H1 (cell line): ENCODE measurements around the gene SRRT. TPM values are rescaled to one million over a fixed set of nuclear protein-coding genes. Genes with fewer than 3 reads are reported as not detected.

Experiments used
- CTCF ChIA-PET: fragments of 300-600 bp; sonication (Branson Sonifier 250); formaldehyde crosslinking; loops from one replicate; lab custom pipeline; 2021; ENCODE audit not compliant: partially characterized antibody; lab: Charles Lee
- POLR2A ChIA-PET: fragments of 300-600 bp; sonication (Branson Sonifier 250); formaldehyde crosslinking; loops from one replicate; lab custom pipeline; 2021; ENCODE audit warnings: inconsistent platforms; ENCODE audit not compliant: partially characterized antibody; lab: Charles Lee
- DNase-seq, 2 experiments: peaks; one replicate each; pipeline versions ENCODE4 v3.0.0 to v3.0.0-alpha.2; 2010 to 2022; ENCODE audit warnings: low spot score in 2 of 2, low read depth in 1 of 2, mixed read lengths in 1 of 2
- FAIRE-seq: peaks from 2 replicates; lab custom pipeline; 2011; peaks lifted over from hg19 to GRCh38; lab: Jason Lieb, UNC
- H2AFZ ChIP-seq: 2 replicates; pipeline ENCODE4 v1.8.1; 2012; ENCODE audit warnings: low read length, inconsistent platforms
- H2AK5ac ChIP-seq: 2 replicates; pipeline ENCODE4 v1.6.1; 2013; ENCODE audit warnings: low read depth, low read length
- H2BK120ac ChIP-seq: replicated peaks from 2 replicates; pipeline ENCODE3; 2013; ENCODE audit warnings: low read depth, low read length, inconsistent platforms
- H2BK12ac ChIP-seq: 2 replicates; pipeline ENCODE4 v1.6.1; 2013; ENCODE audit warnings: low read depth, low read length
- H2BK15ac ChIP-seq: 2 replicates; pipeline ENCODE4 v1.6.1; 2013; ENCODE audit warnings: low read length
- H2BK20ac ChIP-seq: 2 replicates; pipeline ENCODE4 v1.6.1; 2013; ENCODE audit warnings: low read length
- H2BK5ac ChIP-seq: 2 replicates; pipeline ENCODE4 v1.6.1; 2013; ENCODE audit warnings: low read depth, low read length
- H3K14ac ChIP-seq: 2 replicates; pipeline ENCODE4 v1.6.1; 2013; ENCODE audit warnings: inconsistent platforms; ENCODE audit not compliant: insufficient read length
- H3K18ac ChIP-seq: 2 replicates; pipeline ENCODE4 v1.6.1; 2013; ENCODE audit warnings: low read length; ENCODE audit errors: extremely low read depth
- H3K23ac ChIP-seq: 2 replicates; pipeline ENCODE4 v1.6.1; 2013; ENCODE audit warnings: inconsistent platforms; ENCODE audit not compliant: insufficient read length
- H3K23me2 ChIP-seq: 2 replicates; pipeline ENCODE4 v1.6.1; 2013; ENCODE audit warnings: low read depth, low read length
- H3K27ac ChIP-seq: 2 replicates; pipeline ENCODE4 v1.6.1; 2011; ENCODE audit warnings: low read depth, low read length, inconsistent platforms
- H3K27me3 ChIP-seq, 4 experiments: replicated peaks in 1 of 4; 1 replicate in 1 of 4; 2 replicates in 3 of 4; pipeline versions ENCODE4 v1.6.1 to v1.8.1; 2011 to 2013; ENCODE audit warnings: low read length in 3 of 4, mild to moderate bottlenecking in 3 of 4, inconsistent platforms in 2 of 4, mixed read lengths in 2 of 4, moderate library complexity in 1 of 4; ENCODE audit not compliant: control insufficient read depth in 3 of 4, insufficient read depth in 3 of 4; ENCODE audit errors: extremely low read depth in 1 of 4
- H3K36me3 ChIP-seq, 4 experiments: 2 replicates each; pipeline versions ENCODE4 v1.6.1 to v1.8.1; 2011 to 2013; ENCODE audit warnings: mild to moderate bottlenecking in 4 of 4, low read length in 3 of 4, moderate library complexity in 2 of 4, control low read depth in 1 of 4, inconsistent platforms in 1 of 4; ENCODE audit not compliant: insufficient read depth in 4 of 4, control insufficient read depth in 2 of 4
- H3K4ac ChIP-seq: replicated peaks from 2 replicates; pipeline ENCODE3; 2013; ENCODE audit warnings: low read length, low read depth, mixed read lengths, inconsistent platforms; ENCODE audit not compliant: insufficient read length
- H3K4me1 ChIP-seq, 4 experiments: replicated peaks in 1 of 4; 1 replicate in 1 of 4; 2 replicates in 3 of 4; pipeline versions ENCODE4 v1.6.1 to v1.8.1; 2011 to 2013; ENCODE audit warnings: low read length in 3 of 4, inconsistent platforms in 2 of 4, mixed read lengths in 1 of 4; ENCODE audit not compliant: insufficient read depth in 4 of 4, control insufficient read depth in 3 of 4
- H3K4me2 ChIP-seq, 2 experiments: 2 replicates each; pipeline versions ENCODE4 v1.6.1 to v1.8.1; 2011 to 2013; ENCODE audit warnings: low read depth in 2 of 2, low read length in 2 of 2, control low read depth in 1 of 2, inconsistent platforms in 1 of 2, mild to moderate bottlenecking in 1 of 2; ENCODE audit not compliant: insufficient read depth in 1 of 2
- H3K4me3 ChIP-seq, 4 experiments: fragments of 200-600, 300-600 bp in 1 of 4; sonication (generic), shearing (Covaris generic), sonication (Bioruptor Twin) in 1 of 4; 2 replicates each; pipeline versions ENCODE4 v1.5.1 to v1.8.1; 2011 to 2016; ENCODE audit warnings: low read length in 4 of 4, low read depth in 3 of 4, control low read depth in 2 of 4, inconsistent platforms in 2 of 4, mild to moderate bottlenecking in 2 of 4, mixed read lengths in 1 of 4, moderate library complexity in 1 of 4; ENCODE audit not compliant: insufficient read depth in 2 of 4; ENCODE audit errors: extremely low read depth in 1 of 4
- H3K56ac ChIP-seq: replicated peaks from 2 replicates; pipeline ENCODE3; 2013; ENCODE audit warnings: low read depth, mild to moderate bottlenecking, mixed read lengths, low read length, inconsistent platforms; ENCODE audit not compliant: insufficient read length
- H3K79me1 ChIP-seq: 2 replicates; pipeline ENCODE4 v1.6.1; 2013; ENCODE audit warnings: low read depth, low read length, control low read depth
- H3K79me2 ChIP-seq, 2 experiments: 2 replicates each; pipeline versions ENCODE4 v1.6.1 to v1.8.1; 2012 to 2013; ENCODE audit warnings: low read length in 2 of 2, mild to moderate bottlenecking in 2 of 2, inconsistent platforms in 1 of 2; ENCODE audit not compliant: insufficient read depth in 2 of 2, control insufficient read depth in 1 of 2
- H3K9ac ChIP-seq, 4 experiments: replicated peaks in 1 of 4; 1 replicate in 1 of 4; 2 replicates in 3 of 4; pipeline versions ENCODE4 v1.6.1 to v1.8.1; 2011 to 2013; ENCODE audit warnings: low read depth in 3 of 4, low read length in 3 of 4, control low read depth in 2 of 4, mild to moderate bottlenecking in 2 of 4, moderate library complexity in 2 of 4, inconsistent platforms in 1 of 4; ENCODE audit errors: extremely low read depth in 1 of 4
- H3K9me3 ChIP-seq, 2 experiments: 2 replicates each; pipeline versions ENCODE4 v1.6.1 to v1.8.1; 2012 to 2013; ENCODE audit warnings: mild to moderate bottlenecking in 2 of 2, moderate library complexity in 2 of 2, control low read depth in 1 of 2, inconsistent platforms in 1 of 2, low read depth in 1 of 2, low read length in 1 of 2, mixed read lengths in 1 of 2; ENCODE audit not compliant: insufficient read depth in 2 of 2
- H4K20me1 ChIP-seq, 2 experiments: replicated peaks in 1 of 2; 2 replicates each; pipeline versions ENCODE3 to v1.8.1; 2011 to 2013; ENCODE audit warnings: inconsistent platforms in 2 of 2, low read length in 2 of 2, mild to moderate bottlenecking in 1 of 2; ENCODE audit not compliant: insufficient read depth in 2 of 2, control insufficient read depth in 1 of 2
- H4K5ac ChIP-seq: 2 replicates; pipeline ENCODE4 v1.6.1; 2013; ENCODE audit warnings: low read length, low read depth, mixed read lengths, inconsistent platforms; ENCODE audit not compliant: insufficient read length
- H4K8ac ChIP-seq: 2 replicates; pipeline ENCODE4 v1.8.0; 2013; ENCODE audit warnings: mild to moderate bottlenecking, moderate library complexity, low read length, inconsistent platforms; ENCODE audit not compliant: insufficient read depth; ENCODE audit errors: extremely low read depth
- H4K91ac ChIP-seq: replicated peaks from 2 replicates; pipeline ENCODE3; 2013; ENCODE audit warnings: low read length, mixed read lengths, inconsistent platforms; ENCODE audit not compliant: insufficient read length
- CTCF ChIP-seq, 3 experiments: IDR thresholded peaks; 1 replicate in 2 of 3; 2 replicates in 1 of 3; pipeline versions ENCODE4 v1.5.1 to v1.6.1; 2011; ENCODE audit warnings: low read length in 3 of 3, mild to moderate bottlenecking in 3 of 3, inconsistent platforms in 2 of 3, low read depth in 1 of 3, moderate library complexity in 1 of 3; ENCODE audit not compliant: insufficient read depth in 1 of 3; ENCODE audit errors: control extremely low read depth in 1 of 3
- KDM4A ChIP-seq: IDR thresholded peaks from one replicate; pipeline ENCODE4 v1.7.1; 2012; ENCODE audit warnings: low read depth, mild to moderate bottlenecking, moderate library complexity, low read length, inconsistent platforms; ENCODE audit not compliant: severe bottlenecking
- TAF7 ChIP-seq: optimal IDR thresholded peaks from 2 replicates; pipeline ENCODE3; 2011; ENCODE audit warnings: low read depth, mild to moderate bottlenecking, inconsistent platforms, low read length, moderate library complexity, borderline replicate concordance
- TEAD4 ChIP-seq: IDR thresholded peaks from 2 replicates; pipeline ENCODE4 v1.6.1; 2012; ENCODE audit warnings: low read depth, low read length, inconsistent platforms, mixed read lengths
- polyA plus RNA-seq, 7 experiments: library from polyadenylated mRNA; depleted of rRNA in 3 of 7; stranded (reverse) in 5 of 7; unstranded in 2 of 7; fragments of >200 nt in 5 of 7; fragments of 200-250 nt in 2 of 7; gene quantifications; 1 replicate in 5 of 7; 2 replicates in 1 of 7; 4 replicates in 1 of 7; pipeline versions ENCODE4 v1.2.1 to v1.2.3, GENCODE V29; 2011 to 2013; ENCODE audit warnings: missing spikeins in 2 of 7, mixed read lengths in 2 of 7
- total RNA-seq: library from RNA; stranded (reverse); fragmentation: NEBNext Ultra II Directional; extraction: Animal tissue kit (Norgen Biotek cat#: 25700); gene quantifications from 2 replicates; pipeline ENCODE4 v1.2.1, GENCODE V29; 2021

The SRRT gene
- total and polyA plus RNA-seq, 2 of the 8 experiments (the other 6 are each of a cell fraction or from before 2014, with no cell fraction given): 66.7 to 237 TPM

GRCh38 chr7:100921039-100921438, 46.1 kb downstream of the SRRT start:
- POLR2A ChIA-PET: no interaction called here
- Histone ChIP-seq H2AK5ac (no peak overlapping the region), H2BK20ac (no peak overlapping the region; the same call in 1 of the 2 replicates), H3K36me3 (no peaks in the 10 kb centered on the region), H4K91ac (no peak overlapping the region), H3K23me2 (no peaks in the 10 kb centered on the region; the same call in none of the 2 replicates), H4K8ac (no peak overlapping the region), H4K5ac (no peak overlapping the region), H3K9me3 (no peaks in the 10 kb centered on the region), H2BK15ac (no peak overlapping the region; the same call in 1 of the 2 replicates), H3K23ac (no peak overlapping the region), H3K14ac (no peak overlapping the region), H3K4me3 (no peak overlapping the region), H3K56ac (no peak overlapping the region), H2BK5ac (peak overlapping the region; percentile 32; the same call in 1 of the 2 replicates), H3K18ac (peak overlapping the region; percentile 4; the same call in 1 of the 2 replicates), H3K27me3 (no peaks in the 10 kb centered on the region), H3K79me2 (no peaks in the 10 kb centered on the region), H2AFZ (no peak overlapping the region), H2BK120ac (no peak overlapping the region), H2BK12ac (no peak overlapping the region), H3K4me2 (no peak overlapping the region), H3K9ac (no peak overlapping the region), H3K27ac (no peak overlapping the region), H3K79me1 (no peaks in the 10 kb centered on the region), H4K20me1 (no peaks in the 10 kb centered on the region), H3K4ac (no peak overlapping the region), H3K4me1 (peaks cover 0 to 2% (median under 1%) of the 10 kb centered on the region in 4 experiments; a peak in 1 of 7 replicates)
- FAIRE-seq (no peak), DNase-seq (no peak)
- TF ChIP-seq TAF7: no peak
- no peak for TF ChIP-seq TEAD4
- no peak for TF ChIP-seq KDM4A
- TF ChIP-seq CTCF (IDR thresholded peaks at IDR 0.05; ENCODE audit: control extremely low read depth in 1 of 3, insufficient read depth in 1 of 3, low read depth in 1 of 3, low read length in 3 of 3): peak in 2 of 3 experiments; percentile 22 to 26; a peak in 2 of 4 replicates
- CTCF ChIA-PET: interaction anchor here (0.7 to 1.5 kb wide), 5 partner anchors 11 to 37 kb away, joined by 3 to 6 read pairs (median 4); no protein-coding TSS in a partner anchor
